ENCODE data around the gene AHI1. TPM values are rescaled to one million over a fixed set of nuclear protein-coding genes. Genes with fewer than 3 reads are reported as not detected.

The AHI1 gene
- total and polyA plus RNA-seq, 2 of the 13 experiments (the other 11 are each of a cell fraction or from before 2014, with no cell fraction given) = 7.2 to 18.6 TPM

DNA sequence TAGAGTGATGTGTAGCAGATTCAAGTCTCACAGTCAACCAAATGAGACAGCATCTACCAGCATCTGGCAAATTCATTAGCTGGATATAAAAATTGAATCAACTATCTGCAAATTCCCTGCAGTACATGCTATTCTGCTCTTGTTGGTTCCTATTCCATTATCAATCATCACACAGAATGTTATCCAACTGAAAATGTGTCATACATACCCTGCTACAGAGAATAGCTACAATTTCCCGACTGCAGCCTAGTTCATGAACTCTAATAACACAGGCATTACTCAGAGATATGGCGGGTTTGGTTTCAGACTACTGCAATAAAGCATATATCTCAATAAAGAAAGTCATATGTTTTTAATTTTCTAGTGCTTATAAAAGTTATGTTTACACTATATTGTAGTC, 78.4 kb downstream of the AHI1 start:
- Histone ChIP-seq H3K9ac (ENCODE audit: insufficient read depth, low read depth, low read length) (no peak overlapping the region), H3K4me2 (ENCODE audit: low read depth, low read length) (no peak overlapping the region), H2AFZ (ENCODE audit: low read length) (no peak overlapping the region), H3K27ac (ENCODE audit: extremely low read length, insufficient read depth, low read length) (no peak overlapping the region), H3K4me1 (ENCODE audit: insufficient read depth, low read length) (peaks cover 6% of the 10 kb centered on the region), H4K20me1 (ENCODE audit: insufficient read depth, low read length) (no peaks in the 10 kb centered on the region), H3K9me3 (ENCODE audit: low read length) (no peaks in the 10 kb centered on the region), H3K79me2 (ENCODE audit: insufficient read depth, low read length) (no peaks in the 10 kb centered on the region), H3K36me3 (replicated peaks in 1 of 2; ENCODE audit: control insufficient read depth in 1 of 2, insufficient read depth in 2 of 2, low read length in 2 of 2) (no peaks in the 10 kb centered on the region), H3K27me3 (ENCODE audit: control insufficient read depth in 1 of 2, insufficient read depth in 2 of 2, low read length in 2 of 2) (no peaks in the 10 kb centered on the region), H3K4me3 (replicated peaks in 1 of 3; ENCODE audit: insufficient read depth in 1 of 3, low read depth in 2 of 3, low read length in 3 of 3) (no peak overlapping the region)
- no peak for DNase-seq (ENCODE audit: low spot score)
- BruUV-seq (replicated peaks) = no TSS peak
- ChIA-PET CTCF (ENCODE audit: low intra/inter-chr PET ratio, low total read pairs) (no interaction called here), POLR2A (no interaction called here)
- in situ Hi-C loops (cut with HindIII; ENCODE audit: extremely low pct_ligation_motif_present, low pct_unique_long_range_greater_than_20kb) = no loop called here
- FAIRE-seq = no peak
- WGBS (ENCODE audit: low lambda C conversion rate) = 95% methylated on average over 2 of the region's 2 CpGs
- ATAC-seq = no peak
- TF ChIP-seq ZNF496 (CRISPR knock-in tag; IDR thresholded peaks at IDR 0.05; ENCODE audit: insufficient replicate concordance) = no peak
- TF ChIP-seq ZNF468 (CRISPR knock-in tag; IDR thresholded peaks at IDR 0.05) = no peak
- no peak for TF ChIP-seq ZNF572 (CRISPR knock-in tag; IDR thresholded peaks at IDR 0.05)
- TF ChIP-seq, protein P1, sequence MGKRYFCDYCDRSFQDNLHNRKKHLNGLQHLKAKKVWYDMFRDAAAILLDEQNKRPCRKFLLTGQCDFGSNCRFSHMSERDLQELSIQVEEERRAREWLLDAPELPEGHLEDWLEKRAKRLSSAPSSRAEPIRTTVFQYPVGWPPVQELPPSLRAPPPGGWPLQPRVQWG (CRISPR knock-in tag; IDR thresholded peaks at IDR 0.05; ENCODE audit: borderline replicate concordance, low read depth) = no peak
- no peak for TF ChIP-seq KLF15 (CRISPR knock-in tag; IDR thresholded peaks at IDR 0.05; ENCODE audit: borderline replicate concordance)
- intact Hi-C loops (cut with micrococcal nuclease; ENCODE audit: unreplicated experiment) = no loop called here

DNA sequence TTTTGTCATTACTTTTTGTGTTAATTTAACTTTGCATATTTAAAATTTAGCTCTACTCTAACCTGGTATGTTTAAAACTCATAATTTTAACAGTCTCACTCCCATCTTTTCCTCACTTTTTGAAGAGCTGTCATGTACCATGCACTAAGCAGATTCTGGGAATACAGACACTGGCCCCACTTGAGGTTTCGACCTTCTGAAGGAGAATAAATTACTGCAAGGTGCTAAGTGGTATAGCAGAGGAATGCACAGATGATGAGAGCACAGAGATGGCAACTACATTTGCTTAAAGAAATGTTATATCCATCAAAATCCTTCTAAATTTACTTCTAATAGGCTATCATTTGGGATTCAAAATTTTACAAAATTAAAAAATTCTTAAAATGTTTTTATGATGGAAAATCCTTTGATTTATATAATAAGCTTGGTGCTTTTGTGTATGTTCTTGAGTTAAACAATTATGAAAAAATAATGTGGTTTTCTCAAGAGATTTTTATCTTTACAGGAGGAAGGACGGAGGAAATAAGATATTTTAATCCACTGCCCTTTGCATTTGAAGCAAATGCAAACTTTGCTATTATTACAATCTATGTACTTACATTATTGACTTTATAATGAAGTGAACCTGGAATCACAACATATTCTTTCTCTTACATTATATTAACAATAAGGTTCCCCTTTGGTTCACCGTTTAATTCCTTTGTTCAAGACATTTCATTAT, 79.3 kb downstream of the AHI1 start:
- POLR2A ChIA-PET = no interaction called here
- no peaks in the 10 kb centered on the region for H3K27me3 ChIP-seq (ENCODE audit: control insufficient read depth in 1 of 2, insufficient read depth in 2 of 2, low read length in 2 of 2)
- FAIRE-seq (no peak), DNase-seq (ENCODE audit: low spot score) (no peak), ATAC-seq (no peak)
- H3K4me1 ChIP-seq (ENCODE audit: insufficient read depth, low read length) = peaks cover 6% of the 10 kb centered on the region
- WGBS (ENCODE audit: low lambda C conversion rate) = 93% methylated on average over 3 of the region's 3 CpGs
- intact Hi-C loops (cut with micrococcal nuclease; ENCODE audit: unreplicated experiment) (no loop called here), in situ Hi-C loops (cut with HindIII; ENCODE audit: extremely low pct_ligation_motif_present, low pct_unique_long_range_greater_than_20kb) (no loop called here)
- no peak overlapping the region for H3K4me2 ChIP-seq (ENCODE audit: low read depth, low read length)
- no peaks in the 10 kb centered on the region for H3K36me3 ChIP-seq (replicated peaks in 1 of 2; ENCODE audit: control insufficient read depth in 1 of 2, insufficient read depth in 2 of 2, low read length in 2 of 2)
- CTCF ChIA-PET (ENCODE audit: low intra/inter-chr PET ratio, low total read pairs) = no interaction called here
- H3K4me3 ChIP-seq (replicated peaks in 1 of 3; ENCODE audit: insufficient read depth in 1 of 3, low read depth in 2 of 3, low read length in 3 of 3) = no peak overlapping the region
- H3K9me3 ChIP-seq (ENCODE audit: low read length) = no peaks in the 10 kb centered on the region
- no peak overlapping the region for H3K9ac ChIP-seq (ENCODE audit: insufficient read depth, low read depth, low read length)
- no peaks in the 10 kb centered on the region for H4K20me1 ChIP-seq (ENCODE audit: insufficient read depth, low read length)
- H3K27ac ChIP-seq (ENCODE audit: extremely low read length, insufficient read depth, low read length) = no peak overlapping the region
- BruUV-seq (replicated peaks) = no TSS peak
- no peak overlapping the region for H2AFZ ChIP-seq (ENCODE audit: low read length)
- H3K79me2 ChIP-seq (ENCODE audit: insufficient read depth, low read length) = no peaks in the 10 kb centered on the region
- TF ChIP-seq, protein P2, sequence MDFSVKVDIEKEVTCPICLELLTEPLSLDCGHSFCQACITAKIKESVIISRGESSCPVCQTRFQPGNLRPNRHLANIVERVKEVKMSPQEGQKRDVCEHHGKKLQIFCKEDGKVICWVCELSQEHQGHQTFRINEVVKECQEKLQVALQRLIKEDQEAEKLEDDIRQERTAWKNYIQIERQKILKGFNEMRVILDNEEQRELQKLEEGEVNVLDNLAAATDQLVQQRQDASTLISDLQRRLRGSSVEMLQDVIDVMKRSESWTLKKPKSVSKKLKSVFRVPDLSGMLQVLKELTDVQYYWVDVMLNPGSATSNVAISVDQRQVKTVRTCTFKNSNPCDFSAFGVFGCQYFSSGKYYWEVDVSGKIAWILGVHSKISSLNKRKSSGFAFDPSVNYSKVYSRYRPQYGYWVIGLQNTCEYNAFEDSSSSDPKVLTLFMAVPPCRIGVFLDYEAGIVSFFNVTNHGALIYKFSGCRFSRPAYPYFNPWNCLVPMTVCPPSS (IDR thresholded peaks at IDR 0.05) = no peak
- TF ChIP-seq, protein P3, sequence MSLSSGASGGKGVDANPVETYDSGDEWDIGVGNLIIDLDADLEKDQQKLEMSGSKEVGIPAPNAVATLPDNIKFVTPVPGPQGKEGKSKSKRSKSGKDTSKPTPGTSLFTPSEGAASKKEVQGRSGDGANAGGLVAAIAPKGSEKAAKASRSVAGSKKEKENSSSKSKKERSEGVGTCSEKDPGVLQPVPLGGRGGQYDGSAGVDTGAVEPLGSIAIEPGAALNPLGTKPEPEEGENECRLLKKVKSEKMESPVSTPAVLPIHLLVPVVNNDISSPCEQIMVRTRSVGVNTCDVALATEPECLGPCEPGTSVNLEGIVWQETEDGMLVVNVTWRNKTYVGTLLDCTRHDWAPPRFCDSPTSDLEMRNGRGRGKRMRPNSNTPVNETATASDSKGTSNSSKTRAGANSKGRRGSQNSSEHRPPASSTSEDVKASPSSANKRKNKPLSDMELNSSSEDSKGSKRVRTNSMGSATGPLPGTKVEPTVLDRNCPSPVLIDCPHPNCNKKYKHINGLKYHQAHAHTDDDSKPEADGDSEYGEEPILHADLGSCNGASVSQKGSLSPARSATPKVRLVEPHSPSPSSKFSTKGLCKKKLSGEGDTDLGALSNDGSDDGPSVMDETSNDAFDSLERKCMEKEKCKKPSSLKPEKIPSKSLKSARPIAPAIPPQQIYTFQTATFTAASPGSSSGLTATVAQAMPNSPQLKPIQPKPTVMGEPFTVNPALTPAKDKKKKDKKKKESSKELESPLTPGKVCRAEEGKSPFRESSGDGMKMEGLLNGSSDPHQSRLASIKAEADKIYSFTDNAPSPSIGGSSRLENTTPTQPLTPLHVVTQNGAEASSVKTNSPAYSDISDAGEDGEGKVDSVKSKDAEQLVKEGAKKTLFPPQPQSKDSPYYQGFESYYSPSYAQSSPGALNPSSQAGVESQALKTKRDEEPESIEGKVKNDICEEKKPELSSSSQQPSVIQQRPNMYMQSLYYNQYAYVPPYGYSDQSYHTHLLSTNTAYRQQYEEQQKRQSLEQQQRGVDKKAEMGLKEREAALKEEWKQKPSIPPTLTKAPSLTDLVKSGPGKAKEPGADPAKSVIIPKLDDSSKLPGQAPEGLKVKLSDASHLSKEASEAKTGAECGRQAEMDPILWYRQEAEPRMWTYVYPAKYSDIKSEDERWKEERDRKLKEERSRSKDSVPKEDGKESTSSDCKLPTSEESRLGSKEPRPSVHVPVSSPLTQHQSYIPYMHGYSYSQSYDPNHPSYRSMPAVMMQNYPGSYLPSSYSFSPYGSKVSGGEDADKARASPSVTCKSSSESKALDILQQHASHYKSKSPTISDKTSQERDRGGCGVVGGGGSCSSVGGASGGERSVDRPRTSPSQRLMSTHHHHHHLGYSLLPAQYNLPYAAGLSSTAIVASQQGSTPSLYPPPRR (CRISPR knock-in tag; IDR thresholded peaks at IDR 0.05; ENCODE audit: borderline replicate concordance) = no peak
- TF ChIP-seq ZNF549 (CRISPR knock-in tag; IDR thresholded peaks at IDR 0.05) (no peak), NCOA2 (CRISPR knock-in tag; IDR thresholded peaks at IDR 0.05) (no peak)
- TF ChIP-seq, protein P4, sequence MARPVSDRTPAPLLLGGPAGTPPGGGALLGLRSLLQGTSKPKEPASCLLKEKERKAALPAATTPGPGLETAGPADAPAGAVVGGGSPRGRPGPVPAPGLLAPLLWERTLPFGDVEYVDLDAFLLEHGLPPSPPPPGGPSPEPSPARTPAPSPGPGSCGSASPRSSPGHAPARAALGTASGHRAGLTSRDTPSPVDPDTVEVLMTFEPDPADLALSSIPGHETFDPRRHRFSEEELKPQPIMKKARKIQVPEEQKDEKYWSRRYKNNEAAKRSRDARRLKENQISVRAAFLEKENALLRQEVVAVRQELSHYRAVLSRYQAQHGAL (CRISPR knock-in tag; IDR thresholded peaks at IDR 0.05; ENCODE audit: not compliant biosample characterization) = no peak
